ENCODE data around the gene ZNF488. TPM values are rescaled to one million over a fixed set of nuclear protein-coding genes. Genes with fewer than 3 reads are reported as not detected.

Gene ZNF488
- total RNA-seq, 1 donor = 0.18 TPM

DNA sequence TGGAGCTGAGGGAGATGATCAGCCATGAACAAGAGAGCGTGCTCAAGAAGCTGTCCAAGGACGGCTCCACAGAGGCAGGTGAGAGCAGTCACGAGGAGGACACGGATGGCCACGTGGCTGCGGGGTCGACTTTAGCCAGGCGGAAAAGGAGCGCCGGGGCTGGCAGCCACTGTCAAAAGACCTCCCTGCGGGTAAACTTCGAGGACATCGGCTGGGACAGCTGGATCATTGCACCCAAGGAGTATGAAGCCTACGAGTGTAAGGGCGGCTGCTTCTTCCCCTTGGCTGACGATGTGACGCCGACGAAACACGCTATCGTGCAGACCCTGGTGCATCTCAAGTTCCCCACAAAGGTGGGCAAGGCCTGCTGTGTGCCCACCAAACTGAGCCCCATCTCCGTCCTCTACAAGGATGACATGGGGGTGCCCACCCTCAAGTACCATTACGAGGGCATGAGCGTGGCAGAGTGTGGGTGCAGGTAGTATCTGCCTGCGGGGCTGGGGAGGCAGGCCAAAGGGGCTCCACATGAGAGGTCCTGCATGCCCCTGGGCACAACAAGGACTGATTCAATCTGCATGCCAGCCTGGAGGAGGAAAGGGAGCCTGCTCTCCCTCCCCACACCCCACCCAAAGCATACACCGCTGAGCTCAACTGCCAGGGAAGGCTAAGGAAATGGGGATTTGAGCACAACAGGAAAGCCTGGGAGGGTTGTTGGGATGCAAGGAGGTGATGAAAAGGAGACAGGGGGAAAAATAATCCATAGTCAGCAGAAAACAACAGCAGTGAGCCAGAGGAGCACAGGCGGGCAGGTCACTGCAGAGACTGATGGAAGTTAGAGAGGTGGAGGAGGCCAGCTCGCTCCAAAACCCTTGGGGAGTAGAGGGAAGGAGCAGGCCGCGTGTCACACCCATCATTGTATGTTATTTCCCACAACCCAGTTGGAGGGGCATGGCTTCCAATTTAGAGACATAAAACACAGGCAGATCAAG, 58.5 kb downstream of the ZNF488 start:
- no peak for DNase-seq (ENCODE audit: low read depth)
- H3K4me3 ChIP-seq (ENCODE audit: low read depth, low read length) = no peak overlapping the region
- TF ChIP-seq CTCF (IDR thresholded peaks at IDR 0.05; ENCODE audit: insufficient read depth, low read length) = no peak

- no peak overlapping the region for H3K4me3 ChIP-seq (ENCODE audit: low read depth, low read length)
- no peak for TF ChIP-seq CTCF (IDR thresholded peaks at IDR 0.05; ENCODE audit: insufficient read depth, low read length)
- DNase-seq (ENCODE audit: low read depth) = no peak
Measured at GRCh38 chr10:47323636-47324296, 60.3 kb downstream of the ZNF488 start.

DNA sequence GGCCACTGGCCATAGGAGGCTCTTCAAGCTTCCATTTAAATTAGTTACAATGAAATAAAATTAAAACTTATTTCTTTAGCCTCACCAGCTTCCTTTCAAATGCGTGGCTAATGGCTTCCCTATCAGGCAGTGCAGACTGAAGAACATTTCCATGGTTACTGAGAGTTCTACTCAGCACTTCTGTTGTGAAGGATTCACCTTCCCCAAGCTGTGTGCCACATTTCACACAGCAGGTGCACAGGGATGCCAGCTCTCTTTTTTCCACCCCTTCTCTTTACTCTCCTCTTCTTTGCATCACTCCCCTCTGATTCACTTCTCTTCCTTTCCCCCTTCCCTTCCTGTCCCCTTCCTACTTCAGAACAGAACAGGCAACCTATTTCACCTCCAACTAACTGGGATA, 61.0 kb downstream of the ZNF488 start:
- no peak for TF ChIP-seq CTCF (IDR thresholded peaks at IDR 0.05; ENCODE audit: insufficient read depth, low read length)
- no peak overlapping the region for H3K4me3 ChIP-seq (ENCODE audit: low read depth, low read length)
- no peak for DNase-seq (ENCODE audit: low read depth)

GRCh38 chr10:47322300-47323061, 61.6 kb downstream of the ZNF488 start, which contains the start of gene GDF2:
TSS of gene GDF2 (plus strand) at chr10:47322454. CDS start at chr10:47322669, 215 bp downstream.
- no peak for DNase-seq (ENCODE audit: low read depth)
- no peak for TF ChIP-seq CTCF (IDR thresholded peaks at IDR 0.05; ENCODE audit: insufficient read depth, low read length)
- H3K4me3 ChIP-seq (ENCODE audit: low read depth, low read length) = no peak within 1 kb of the TSS

GRCh38 chr10:47321521-47322195, 62.4 kb downstream of the ZNF488 start:
- DNase-seq (ENCODE audit: low read depth) = no peak
- TF ChIP-seq CTCF (IDR thresholded peaks at IDR 0.05; ENCODE audit: insufficient read depth, low read length) = no peak
- H3K4me3 ChIP-seq (ENCODE audit: low read depth, low read length) = no peak overlapping the region

DNA sequence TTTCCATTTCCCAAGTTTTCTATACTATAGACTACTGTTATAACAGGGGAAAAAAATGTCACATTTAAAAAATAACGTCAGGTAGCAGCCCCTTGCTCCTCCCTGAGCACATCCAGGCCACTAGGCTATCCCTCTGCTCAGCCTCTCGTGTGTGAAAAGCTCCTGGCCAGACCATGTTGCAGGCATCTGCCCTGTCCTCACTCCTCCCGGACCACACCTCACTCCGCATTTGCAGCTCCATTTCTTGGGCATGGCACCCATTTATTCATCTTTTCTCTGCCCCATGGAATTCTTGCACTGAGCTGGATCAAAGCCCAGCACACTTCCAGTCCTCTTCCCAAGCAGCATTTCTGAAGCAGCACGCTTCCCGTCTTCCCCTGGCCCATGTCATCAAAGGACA, 63.3 kb downstream of the ZNF488 start:
- no peak for TF ChIP-seq CTCF (IDR thresholded peaks at IDR 0.05; ENCODE audit: insufficient read depth, low read length)
- no peak overlapping the region for H3K4me3 ChIP-seq (ENCODE audit: low read depth, low read length)
- no peak for DNase-seq (ENCODE audit: low read depth)
